SHP77 treated with DMSO at 0.1 percent for 48 hours (cell line): ENCODE data around the gene AFAP1L1.
"Not testable (repeated sequence)": the region's sequence is repeated elsewhere in the genome, so short reads cannot be mapped to it uniquely, and the experiment has no call there.

ENCODE experiments used
- DNase-seq: peaks from one replicate; lab custom pipeline; 2025; lab: John Stamatoyannopoulos, UW

Gene AFAP1L1

GRCh38 chr5:149261246-149261645 lies 10.4 kb upstream of the AFAP1L1 start:
- DNase-seq: no peak

- no peak for DNase-seq
Measured at GRCh38 chr5:149262315-149262714, 9.3 kb upstream of the AFAP1L1 start.

GRCh38 chr5:149264439-149265067 lies 7.1 kb upstream of the AFAP1L1 start:
- DNase-seq: peak; percentile 47

- no peak for DNase-seq
Measured at GRCh38 chr5:149265068-149265465, 6.6 kb upstream of the AFAP1L1 start.

GRCh38 chr5:149265597-149265996 lies 6.1 kb upstream of the AFAP1L1 start:
- no peak for DNase-seq

GRCh38 chr5:149267241-149267973 lies 4.3 kb upstream of the AFAP1L1 start:
- no peak for DNase-seq

GRCh38 chr5:149268928-149269557 lies 2.6 kb upstream of the AFAP1L1 start:
- no peak for DNase-seq

GRCh38 chr5:149271195-149271715 lies 404 bp upstream of the AFAP1L1 start:
- DNase-seq: no peak

GRCh38 chr5:149272781-149273180 lies 1.1 kb downstream of the AFAP1L1 start:
- DNase-seq: not testable (repeated sequence)

GRCh38 chr5:149273237-149273636 lies 1.6 kb downstream of the AFAP1L1 start:
- DNase-seq: no peak

GRCh38 chr5:149273950-149274349 lies 2.3 kb downstream of the AFAP1L1 start:
- DNase-seq: no peak

GRCh38 chr5:149274939-149275338 lies 3.3 kb downstream of the AFAP1L1 start:
- no peak for DNase-seq

GRCh38 chr5:149277801-149278200 lies 6.1 kb downstream of the AFAP1L1 start:
- no peak for DNase-seq

GRCh38 chr5:149278451-149279210 lies 7.0 kb downstream of the AFAP1L1 start:
- DNase-seq: no peak

GRCh38 chr5:149279661-149280060 lies 8.0 kb downstream of the AFAP1L1 start:
- DNase-seq: no peak

GRCh38 chr5:149280124-149280523 lies 8.5 kb downstream of the AFAP1L1 start:
- DNase-seq: no peak

- no peak for DNase-seq
Measured at GRCh38 chr5:149280802-149281201, 9.1 kb downstream of the AFAP1L1 start.

GRCh38 chr5:149282027-149282965 lies 10.6 kb downstream of the AFAP1L1 start:
- DNase-seq: no peak

- no peak for DNase-seq
Measured at GRCh38 chr5:149282966-149283332, 11.3 kb downstream of the AFAP1L1 start.

GRCh38 chr5:149283626-149284480 lies 12.2 kb downstream of the AFAP1L1 start:
- peak; percentile 39 for DNase-seq
